NCI-H187 (cell line): ENCODE data around the gene DSCAM.

Experiments used
- DNase-seq, 2 experiments: peaks; one replicate each; lab custom pipeline; 2025; lab: John Stamatoyannopoulos, UW

DSCAM gene

GRCh38 chr21:40129809-40130208, 717.1 kb downstream of the DSCAM start:
- DNase-seq, result no peak

GRCh38 chr21:40128891-40129290, 718.1 kb downstream of the DSCAM start:
- DNase-seq, result no peak

- DNase-seq, result no peak
Observed at GRCh38 chr21:40120940-40121575, 725.9 kb downstream of the DSCAM start.

GRCh38 chr21:40118527-40118926, 728.4 kb downstream of the DSCAM start:
- no peak for DNase-seq

GRCh38 chr21:40117236-40117635, 729.7 kb downstream of the DSCAM start:
- DNase-seq, result no peak

- DNase-seq, result no peak
Observed at GRCh38 chr21:40115775-40116174, 731.2 kb downstream of the DSCAM start.

- DNase-seq, result no peak
Observed at GRCh38 chr21:40102682-40103081, 744.3 kb downstream of the DSCAM start.

- no peak for DNase-seq
Observed at GRCh38 chr21:40099809-40100208, 747.1 kb downstream of the DSCAM start.

GRCh38 chr21:40095477-40095876, 751.5 kb downstream of the DSCAM start:
- no peak for DNase-seq

- no peak for DNase-seq
Observed at GRCh38 chr21:40080385-40080784, 766.6 kb downstream of the DSCAM start.

GRCh38 chr21:40074710-40075109, 772.2 kb downstream of the DSCAM start:
- DNase-seq, result no peak

- no peak for DNase-seq
Observed at GRCh38 chr21:40074198-40074597, 772.8 kb downstream of the DSCAM start.

GRCh38 chr21:40073642-40074041, 773.3 kb downstream of the DSCAM start:
- no peak for DNase-seq

GRCh38 chr21:40070871-40071270, 776.1 kb downstream of the DSCAM start:
- no peak for DNase-seq

GRCh38 chr21:40067751-40068150, 779.2 kb downstream of the DSCAM start:
- no peak for DNase-seq

GRCh38 chr21:40066221-40066620, 780.7 kb downstream of the DSCAM start:
- no peak for DNase-seq

GRCh38 chr21:40060083-40060677, 786.8 kb downstream of the DSCAM start:
- no peak for DNase-seq

- no peak for DNase-seq
Observed at GRCh38 chr21:40057331-40057730, 789.6 kb downstream of the DSCAM start.

- no peak for DNase-seq
Observed at GRCh38 chr21:40056031-40056430, 790.9 kb downstream of the DSCAM start.

GRCh38 chr21:40054403-40054802, 792.6 kb downstream of the DSCAM start:
- DNase-seq, result peak; percentile 95 to 97

GRCh38 chr21:40053007-40053406, 794.0 kb downstream of the DSCAM start:
- DNase-seq, result no peak

- peak in 1 of 2 experiments; percentile 82 for DNase-seq
Observed at GRCh38 chr21:40052276-40052675, 794.7 kb downstream of the DSCAM start.

- DNase-seq, result peak in 1 of 2 experiments; percentile 82
Observed at GRCh38 chr21:40051801-40052200, 795.2 kb downstream of the DSCAM start.

- DNase-seq, result no peak
Observed at GRCh38 chr21:40049931-40050290, 797.0 kb downstream of the DSCAM start.
